ENCODE results near the gene DERL3.

Gene DERL3

GRCh38 chr22:23801886-23802377 is 36.9 kb downstream of the DERL3 start:
- no peak for DNase-seq (ENCODE audit: low spot score)

DNA sequence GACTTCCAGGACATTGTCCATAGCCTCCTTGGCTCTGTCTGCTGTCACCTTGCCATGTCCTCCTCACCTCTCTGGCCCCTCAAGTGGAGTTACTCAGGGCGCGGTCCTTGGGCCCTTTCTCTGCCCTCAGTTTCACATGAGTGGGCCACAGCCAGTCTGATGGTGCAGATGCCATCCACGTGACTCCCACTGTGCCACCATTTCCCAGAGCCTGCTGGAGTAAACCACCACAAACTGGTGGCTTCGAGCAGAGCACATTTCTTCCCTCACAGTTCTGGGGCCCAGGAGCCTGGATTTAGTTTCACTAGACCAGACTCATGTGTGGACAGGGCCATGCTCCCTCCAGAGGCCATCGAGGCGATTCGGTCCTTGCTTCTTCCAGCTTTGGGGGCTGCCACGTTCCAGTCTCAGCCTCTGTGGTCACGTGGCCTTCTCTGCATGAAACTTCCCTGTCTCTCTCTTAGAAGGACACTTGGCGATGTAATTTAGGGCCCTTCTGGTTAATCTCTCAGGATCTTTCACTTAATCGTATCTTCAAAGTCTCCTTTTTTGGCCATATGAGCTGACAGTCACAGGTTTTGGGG is 37.5 kb downstream of the DERL3 start:
- no peak for DNase-seq (ENCODE audit: low spot score)

GRCh38 chr22:23800297-23801237 is 38.2 kb downstream of the DERL3 start:
- no peak for DNase-seq (ENCODE audit: low spot score)

DNA sequence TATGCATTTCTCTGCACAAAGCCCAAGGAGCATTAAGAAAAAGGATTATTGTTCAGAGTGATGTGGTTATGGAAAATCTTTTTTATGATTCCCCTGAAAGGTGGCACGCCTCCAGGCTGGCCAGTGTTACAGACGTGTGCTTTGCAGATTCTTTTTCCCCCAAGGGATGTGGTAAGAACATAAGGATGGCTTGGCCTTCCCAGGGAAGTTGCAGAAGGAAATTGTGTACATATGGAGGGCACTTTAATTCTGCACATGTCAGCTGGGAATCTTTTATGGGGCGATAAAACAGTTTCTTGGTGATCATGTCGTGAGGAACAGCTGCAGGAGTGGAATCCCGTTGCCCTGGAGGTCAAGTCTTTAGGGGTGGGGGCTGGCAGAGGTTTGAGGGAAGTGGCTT is 42.3 kb downstream of the DERL3 start:
- DNase-seq (ENCODE audit: low spot score), result no peak

GRCh38 chr22:23793326-23793725 is 45.5 kb downstream of the DERL3 start:
- DNase-seq (ENCODE audit: low spot score), result no peak

DNA sequence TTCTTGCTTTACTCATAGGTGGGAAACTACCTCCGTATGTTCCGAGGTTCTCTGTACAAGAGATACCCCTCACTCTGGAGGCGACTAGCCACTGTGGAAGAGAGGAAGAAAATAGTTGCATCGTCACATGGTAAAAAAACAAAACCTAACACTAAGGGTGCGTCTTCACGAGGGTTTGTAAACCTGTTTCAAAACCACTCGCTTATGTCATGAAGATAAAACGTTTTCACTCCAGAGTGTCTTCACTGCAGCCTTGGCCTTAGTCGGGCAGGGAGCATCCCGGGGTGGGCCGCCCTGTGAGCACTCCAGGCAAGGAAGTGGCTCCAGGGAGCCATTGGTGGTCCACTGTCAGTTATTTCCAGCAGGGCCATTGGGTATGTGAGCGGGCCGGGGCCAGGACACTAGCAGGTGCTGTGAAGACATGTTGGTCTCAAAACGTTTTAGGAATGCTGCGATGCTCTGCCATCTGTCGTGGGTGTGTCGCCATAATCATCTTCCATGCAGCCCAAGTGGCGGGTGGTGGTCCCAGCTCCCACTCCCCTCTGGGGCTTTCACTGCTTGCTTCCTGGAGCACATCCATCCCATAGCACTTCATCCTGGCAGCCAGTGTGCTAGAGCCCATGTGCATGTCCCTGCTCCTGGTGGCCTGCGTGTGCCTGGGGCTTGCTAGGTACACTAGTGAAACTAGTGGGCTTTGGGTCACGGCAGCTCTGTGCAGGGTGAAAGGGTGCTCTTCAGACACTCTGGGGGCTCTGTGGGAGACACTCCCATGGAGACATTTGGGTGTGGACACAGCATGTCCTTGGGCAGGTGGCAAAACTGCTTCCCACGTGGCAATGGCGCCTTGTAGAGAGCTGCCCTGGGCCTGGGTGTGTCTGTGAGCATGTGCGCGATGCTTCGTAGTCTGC is 46.8 kb downstream of the DERL3 start:
- DNase-seq (ENCODE audit: low spot score), result no peak

GRCh38 chr22:23790819-23791737 is 47.7 kb downstream of the DERL3 start:
- DNase-seq (ENCODE audit: low spot score), result no peak

DNA sequence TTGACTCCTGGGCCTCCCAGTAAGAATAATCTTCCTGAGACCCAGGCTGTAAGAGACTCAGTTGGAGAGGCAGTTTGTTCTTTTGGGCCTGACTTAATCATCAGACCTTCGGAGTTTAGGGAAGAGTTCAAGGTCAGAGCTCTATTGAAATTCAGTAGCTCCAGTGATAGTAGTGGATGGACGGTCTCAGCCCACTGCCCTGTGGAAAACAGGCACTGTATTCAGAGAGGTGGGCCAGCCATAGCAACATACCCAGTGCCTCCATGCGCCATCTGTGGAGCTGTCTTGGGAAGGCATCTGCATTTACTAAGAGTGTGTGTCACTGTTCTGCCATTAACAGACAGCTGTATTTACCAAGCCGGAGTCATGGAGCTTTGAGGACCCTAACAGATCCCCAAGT is 49.2 kb downstream of the DERL3 start:
- DNase-seq (ENCODE audit: low spot score), result no peak

- DNase-seq (ENCODE audit: low spot score), result no peak
Measured at GRCh38 chr22:23789121-23789520, 49.7 kb downstream of the DERL3 start.

- no peak for DNase-seq (ENCODE audit: low spot score)
Measured at GRCh38 chr22:23787910-23788309, 50.9 kb downstream of the DERL3 start.

DNA sequence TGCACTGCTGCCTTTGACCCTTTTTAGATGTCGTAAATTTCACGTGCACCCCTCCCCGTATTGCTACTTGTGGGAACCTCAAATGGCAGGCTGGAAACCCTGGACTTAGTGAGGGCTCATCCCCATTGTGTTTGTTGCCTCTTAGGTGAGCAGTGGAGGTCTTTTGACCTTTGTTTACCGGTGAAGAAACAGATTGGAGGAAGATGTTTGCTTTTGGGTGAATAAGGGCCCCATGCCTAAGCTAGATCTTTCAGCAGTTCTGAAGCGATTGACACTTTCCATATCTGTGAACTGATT is 51.3 kb downstream of the DERL3 start:
- no peak for DNase-seq (ENCODE audit: low spot score)

DNA sequence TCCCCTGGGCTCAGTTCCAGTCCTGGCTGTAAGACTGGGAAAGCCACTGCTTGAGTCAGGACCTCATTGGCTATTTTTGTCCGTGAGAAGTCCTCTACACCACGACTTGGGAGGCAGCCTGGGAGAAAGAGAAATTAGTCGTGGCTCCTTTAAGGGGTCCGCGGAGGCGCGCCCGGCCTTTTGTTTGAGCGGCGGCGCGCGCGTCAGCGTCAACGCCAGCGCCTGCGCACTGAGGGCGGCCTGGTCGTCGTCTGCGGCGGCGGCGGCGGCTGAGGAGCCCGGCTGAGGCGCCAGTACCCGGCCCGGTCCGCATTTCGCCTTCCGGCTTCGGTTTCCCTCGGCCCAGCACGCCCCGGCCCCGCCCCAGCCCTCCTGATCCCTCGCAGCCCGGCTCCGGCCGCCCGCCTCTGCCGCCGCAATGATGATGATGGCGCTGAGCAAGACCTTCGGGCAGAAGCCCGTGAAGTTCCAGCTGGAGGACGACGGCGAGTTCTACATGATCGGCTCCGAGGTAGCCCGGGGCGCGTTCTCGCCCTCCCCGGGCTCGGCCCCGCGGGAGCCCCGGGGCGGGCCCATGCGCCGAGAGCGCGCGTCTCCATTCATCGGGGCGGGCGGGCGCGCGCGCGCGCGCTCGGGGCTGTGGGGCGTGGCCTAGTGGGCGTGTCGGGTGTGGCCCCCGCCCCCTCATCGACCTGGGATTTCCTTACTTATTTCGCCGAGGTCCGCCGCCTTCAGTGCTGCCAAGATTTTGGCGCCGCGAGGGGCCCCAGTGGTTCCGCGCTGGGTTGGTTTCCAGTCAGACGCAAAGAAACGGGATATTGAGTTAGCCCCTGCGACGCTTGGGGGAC is 51.8 kb downstream of the DERL3 start, which contains the start of gene SMARCB1:
TSS of gene SMARCB1 (plus strand) at position 215 of the 848 bp plus-strand sequence. CDS start at position 419, 204 bp downstream.
- DNase-seq (ENCODE audit: low spot score), result peak; percentile 87

- no peak for DNase-seq (ENCODE audit: low spot score)
Measured at GRCh38 chr22:23786261-23786710, 52.5 kb downstream of the DERL3 start.
